Body of pancreas (tissue), 4 donors: Measurements from ENCODE around the gene BCOR.

ENCODE experiments used
- CTCF ChIP-seq, 7 experiments: fragments of 450-650 bp in 4 of 7; fragments of 200-600 bp in 3 of 7; sonication (generic) in 3 of 7; IDR thresholded peaks; one replicate each; pipeline ENCODE4 v1.5.1; 2016 to 2019; ENCODE audit warnings: antibody characterized with exemption in 7 of 7
- POLR2A ChIP-seq, 3 donors: fragments of 450-650 bp; IDR thresholded peaks; one replicate each; pipeline ENCODE4 v1.6.1; 2016; ENCODE audit warnings: antibody characterized with exemption in 3 of 3, mild to moderate bottlenecking in 2 of 3

GRCh38 chrX:40054793-40055192, 43.0 kb downstream of the BCOR start:
- no peak for TF ChIP-seq CTCF (IDR thresholded peaks at IDR 0.05)
- TF ChIP-seq POLR2A (IDR thresholded peaks at IDR 0.05) = no peak
